Nephron (organoid): ENCODE data around the gene ACVR1B.
A peak's percentile ranks its signal among the peaks of the same experiment; 100 is the strongest.

Source experiments
- H3K27ac Mint-ChIP-seq, 3 experiments: 2 replicates each; pipeline ENCODE4 v1.8.0; 2020; ENCODE audit warnings: mixed read lengths in 3 of 3, mild to moderate bottlenecking in 2 of 3, moderate library complexity in 1 of 3
- H3K27me3 Mint-ChIP-seq: 2 replicates; pipeline ENCODE4 v1.8.0; 2021; ENCODE audit warnings: low read depth, mild to moderate bottlenecking, moderate library complexity, mixed read lengths
- H3K36me3 Mint-ChIP-seq: 2 replicates; pipeline ENCODE4 v1.8.0; 2020; ENCODE audit warnings: low read depth, mixed read lengths
- H3K4me1 Mint-ChIP-seq: 2 replicates; pipeline ENCODE4 v1.8.0; 2020; ENCODE audit warnings: mixed read lengths
- H3K4me3 Mint-ChIP-seq, 3 experiments: 2 replicates each; pipeline ENCODE4 v1.8.0; 2020; ENCODE audit warnings: mild to moderate bottlenecking in 3 of 3, mixed read lengths in 3 of 3, moderate library complexity in 2 of 3
- H3K9me3 Mint-ChIP-seq: 2 replicates; pipeline ENCODE4 v1.8.0; 2020; ENCODE audit warnings: mixed read lengths
- CTCF ChIP-seq, 3 experiments: fragments of 200-600 bp; sonication (generic); IDR thresholded peaks; one replicate each; pipeline ENCODE4 v1.5.0; 2021; ENCODE audit warnings: antibody characterized with exemption in 3 of 3; ENCODE audit not compliant: unreplicated experiment in 3 of 3

The ACVR1B gene

GRCh38 chr12:52010692-52011601 lies 59.4 kb downstream of the ACVR1B start:
- peak overlapping the region; percentile 51 to 90 (median 74) for H3K4me3 Mint-ChIP-seq
- H3K27me3 Mint-ChIP-seq: peaks cover 13% of the 10 kb centered on the region
- H3K36me3 Mint-ChIP-seq: peaks cover 25% of the 10 kb centered on the region
- H3K9me3 Mint-ChIP-seq: no peaks in the 10 kb centered on the region
- no peak for TF ChIP-seq CTCF (IDR thresholded peaks at IDR 0.05; ENCODE audit: unreplicated experiment in 3 of 3)
- peaks cover 47% of the 10 kb centered on the region for H3K4me1 Mint-ChIP-seq
- peak overlapping the region; percentile 95 to 99 (median 99) for H3K27ac Mint-ChIP-seq

GRCh38 chr12:52011602-52012214 lies 60.2 kb downstream of the ACVR1B start:
- Mint-ChIP-seq H3K36me3 (peaks cover 28% of the 10 kb centered on the region), H3K4me1 (peaks cover 44% of the 10 kb centered on the region), H3K4me3 (no peak overlapping the region), H3K9me3 (no peaks in the 10 kb centered on the region), H3K27me3 (peaks cover 12% of the 10 kb centered on the region), H3K27ac (peak overlapping the region in 2 of 3 experiments; percentile 42 to 95)
- no peak for TF ChIP-seq CTCF (IDR thresholded peaks at IDR 0.05; ENCODE audit: unreplicated experiment in 3 of 3)

- TF ChIP-seq CTCF (IDR thresholded peaks at IDR 0.05; ENCODE audit: unreplicated experiment in 3 of 3): no peak
- H3K27ac Mint-ChIP-seq: peak overlapping the region in 2 of 3 experiments; percentile 23 to 43
- no peaks in the 10 kb centered on the region for H3K9me3 Mint-ChIP-seq
- peaks cover 30% of the 10 kb centered on the region for H3K36me3 Mint-ChIP-seq
- H3K4me3 Mint-ChIP-seq: peak overlapping the region in 1 of 3 experiments; percentile 5
- peaks cover 12% of the 10 kb centered on the region for H3K27me3 Mint-ChIP-seq
- peaks cover 39% of the 10 kb centered on the region for H3K4me1 Mint-ChIP-seq
Measured at GRCh38 chr12:52013626-52014310, 62.3 kb downstream of the ACVR1B start.

GRCh38 chr12:52014567-52015530 lies 63.4 kb downstream of the ACVR1B start:
- H3K36me3 Mint-ChIP-seq: peaks cover 30% of the 10 kb centered on the region
- no peak overlapping the region for H3K4me3 Mint-ChIP-seq
- no peak overlapping the region for H3K27ac Mint-ChIP-seq
- H3K9me3 Mint-ChIP-seq: no peaks in the 10 kb centered on the region
- TF ChIP-seq CTCF (IDR thresholded peaks at IDR 0.05; ENCODE audit: unreplicated experiment in 3 of 3): no peak
- H3K27me3 Mint-ChIP-seq: peaks cover 12% of the 10 kb centered on the region
- peaks cover 28% of the 10 kb centered on the region for H3K4me1 Mint-ChIP-seq

GRCh38 chr12:52015532-52016041 lies 64.1 kb downstream of the ACVR1B start:
- peaks cover 18% of the 10 kb centered on the region for H3K27me3 Mint-ChIP-seq
- no peaks in the 10 kb centered on the region for H3K9me3 Mint-ChIP-seq
- peaks cover 27% of the 10 kb centered on the region for H3K36me3 Mint-ChIP-seq
- H3K4me1 Mint-ChIP-seq: peaks cover 27% of the 10 kb centered on the region
- TF ChIP-seq CTCF (IDR thresholded peaks at IDR 0.05; ENCODE audit: unreplicated experiment in 3 of 3): no peak
- peak overlapping the region in 1 of 3 experiments; percentile 22 for H3K27ac Mint-ChIP-seq
- no peak overlapping the region for H3K4me3 Mint-ChIP-seq
